Natural killer cell (primary cell): Measurements from ENCODE around the gene LAG3. TPM values are rescaled to one million over a fixed set of nuclear protein-coding genes. Genes with fewer than 3 reads are reported as not detected.

Experiments
- ATAC-seq, 3 donors: fragments of 150-1000 bp in 2 of 3; fragments of 200-7000 bp in 1 of 3; cut with Tn5 transposase; 1 replicate in 1 of 3; 2 replicates in 2 of 3; pipeline ENCODE4 v1.10.0; 2021; ENCODE audit warnings: mild to moderate bottlenecking in 2 of 3, moderate library complexity in 2 of 3
- DNase-seq, 2 donors: peaks; one replicate each; pipeline versions ENCODE4 v3.0.0 to v3.0.0-alpha.2; 2013 to 2021; ENCODE audit warnings: mixed read lengths in 1 of 2
- H3K27ac ChIP-seq: one replicate; pipeline ENCODE4 v1.5.1; 2013; ENCODE audit warnings: mild to moderate bottlenecking, low read length
- H3K27me3 ChIP-seq: one replicate; pipeline ENCODE4 v1.6.1; 2013; ENCODE audit warnings: low read length; ENCODE audit not compliant: control insufficient read depth, insufficient read depth
- H3K36me3 ChIP-seq: one replicate; pipeline ENCODE4 v1.6.1; 2013; ENCODE audit warnings: low read length; ENCODE audit not compliant: control insufficient read depth, insufficient read depth
- H3K4me1 ChIP-seq: one replicate; pipeline ENCODE4 v1.6.1; 2013; ENCODE audit warnings: low read length; ENCODE audit not compliant: control insufficient read depth, insufficient read depth
- H3K4me3 ChIP-seq: one replicate; pipeline ENCODE4 v1.5.1; 2013; ENCODE audit warnings: low read length
- H3K9me3 ChIP-seq: one replicate; pipeline ENCODE4 v1.6.1; 2013; ENCODE audit warnings: low read length; ENCODE audit not compliant: control insufficient read depth, insufficient read depth
- H3K27ac Mint-ChIP-seq, 2 donors: one replicate each; pipeline ENCODE4 v1.8.0; 2022; ENCODE audit warnings: mild to moderate bottlenecking in 2 of 2, mixed read lengths in 2 of 2, moderate library complexity in 1 of 2
- H3K27me3 Mint-ChIP-seq, 2 donors: one replicate each; pipeline ENCODE4 v1.8.0; 2022; ENCODE audit warnings: low read depth in 2 of 2, mixed read lengths in 2 of 2
- H3K36me3 Mint-ChIP-seq: one replicate; pipeline ENCODE4 v1.8.0; 2022; ENCODE audit warnings: mixed read lengths
- H3K4me1 Mint-ChIP-seq, 2 donors: one replicate each; pipeline ENCODE4 v1.8.0; 2022; ENCODE audit warnings: mixed read lengths in 2 of 2
- H3K4me3 Mint-ChIP-seq: one replicate; pipeline ENCODE4 v1.8.0; 2022; ENCODE audit warnings: mild to moderate bottlenecking, moderate library complexity, mixed read lengths
- H3K9me3 Mint-ChIP-seq, 2 donors: one replicate each; pipeline ENCODE4 v1.8.0; 2022; ENCODE audit warnings: mixed read lengths in 2 of 2
- CTCF ChIP-seq: fragments of 200-600 bp; IDR thresholded peaks from one replicate; pipeline ENCODE4 v1.8.0; 2022; ENCODE audit warnings: antibody characterized with exemption
- WGBS: methylation state at CpG from one replicate; pipeline ENCODE4 v1.1.7; 2013; ENCODE audit warnings: missing lambda C conversion rate; ENCODE audit not compliant: insufficient coverage; 5-methylcytosine and 5-hydroxymethylcytosine counted together
- intact Hi-C: fragments of 100-400 bp; cut with micrococcal nuclease; formaldehyde crosslinking; loops from one replicate; pipeline ENCODE4 v1.14.2; 2022
- total RNA-seq, 4 donors: library from RNA; stranded (reverse); fragments of 120-200 nt in 1 of 4; gene quantifications; one replicate each; pipeline versions ENCODE4 v1.2.3 to v1.2.4, GENCODE V29; 2013 to 2022

LAG3 gene
- total RNA-seq, 3 donors from 2014 or later (not counting 1 experiment from before 2014, with no cell fraction given), result 0.36 to 7.6 (median 0.78) TPM

- H3K27ac Mint-ChIP-seq, result peak overlapping the region; percentile 95 to 97
- no peaks in the 10 kb centered on the region for H3K9me3 Mint-ChIP-seq
- no peak for TF ChIP-seq CTCF
- peak overlapping the region; percentile 95 for H3K4me3 Mint-ChIP-seq
- intact Hi-C loops, result loop anchor here (2.0 to 5.0 kb wide), 3 partner anchors 75 to 145 kb away; partner anchors contain the start of genes CHD4, P3H3 and SPSB2
- H3K4me3 ChIP-seq, result peak overlapping the region; percentile 78
- H3K27me3 Mint-ChIP-seq, result peaks cover 0 to 10% of the 10 kb centered on the region in 2 donors
- H3K36me3 ChIP-seq, result peaks cover 44% of the 10 kb centered on the region
- H3K4me1 Mint-ChIP-seq, result peaks cover 5 to 38% of the 10 kb centered on the region in 2 donors
- H3K27ac ChIP-seq, result peak overlapping the region; percentile 93
- no peaks in the 10 kb centered on the region for H3K9me3 ChIP-seq
- ATAC-seq (peak in 2 of 3 donors; percentile 0 to 3), DNase-seq (no peak)
- WGBS, result 9% methylated on average over 24 of the region's 24 CpGs
- H3K27me3 ChIP-seq, result no peaks in the 10 kb centered on the region
- peaks cover 12% of the 10 kb centered on the region for H3K36me3 Mint-ChIP-seq
- peaks cover 16% of the 10 kb centered on the region for H3K4me1 ChIP-seq
Observed at GRCh38 chr12:6752167-6752920, 20.0 kb upstream of the LAG3 start.

GRCh38 chr12:6752921-6753771 lies 19.2 kb upstream of the LAG3 start, which contains the start of gene MLF2:
MLF2 (minus strand) TSS chr12:6753141; CDS start chr12:6752334, 807 bp downstream.
- Mint-ChIP-seq H3K4me1 (peaks cover 5 to 34% of the 10 kb centered on the region in 2 donors), H3K36me3 (peaks cover 4% of the 10 kb centered on the region), H3K27me3 (peaks cover 0 to 13% of the 10 kb centered on the region in 2 donors), H3K27ac (peak within 1 kb of the TSS; percentile 95 to 97), H3K9me3 (no peaks in the 10 kb centered on the region), H3K4me3 (peak within 1 kb of the TSS; percentile 95)
- DNase-seq (peak; percentile 97 to 98), ATAC-seq (peak; percentile 87 to 94 (median 88))
- intact Hi-C loops, result loop anchor here (1.0 to 5.0 kb wide), 7 partner anchors 11 to 146 kb away; partner anchors contain the start of genes CHD4, ING4, P3H3 and SPSB2
- no peaks in the 10 kb centered on the region for H3K27me3 ChIP-seq
- WGBS, result under 1% methylated on average over 62 of the region's 62 CpGs
- peak within 1 kb of the TSS; percentile 93 for H3K27ac ChIP-seq
- no peak for TF ChIP-seq CTCF
- H3K9me3 ChIP-seq, result no peaks in the 10 kb centered on the region
- H3K36me3 ChIP-seq, result peaks cover 36% of the 10 kb centered on the region
- H3K4me1 ChIP-seq, result peaks cover 16% of the 10 kb centered on the region
- H3K4me3 ChIP-seq, result peak within 1 kb of the TSS; percentile 78

GRCh38 chr12:6753772-6754356 lies 18.5 kb upstream of the LAG3 start:
- Histone ChIP-seq H3K36me3 (peaks cover 29% of the 10 kb centered on the region), H3K4me1 (peaks cover 16% of the 10 kb centered on the region), H3K27me3 (no peaks in the 10 kb centered on the region), H3K27ac (peak overlapping the region; percentile 93), H3K4me3 (peak overlapping the region; percentile 78), H3K9me3 (no peaks in the 10 kb centered on the region)
- Mint-ChIP-seq H3K4me1 (peaks cover 5 to 34% of the 10 kb centered on the region in 2 donors), H3K36me3 (no peaks in the 10 kb centered on the region), H3K27ac (peak overlapping the region; percentile 95 to 97), H3K9me3 (no peaks in the 10 kb centered on the region), H3K4me3 (peak overlapping the region; percentile 95), H3K27me3 (peaks cover 0 to 18% of the 10 kb centered on the region in 2 donors)
- no peak for ATAC-seq
- intact Hi-C loops, result loop anchor here (1.0 to 5.0 kb wide), 7 partner anchors 10 to 147 kb away; partner anchors contain the start of genes CHD4, ING4, P3H3 and SPSB2
- TF ChIP-seq CTCF, result peak; percentile 94
- DNase-seq, result no peak
- 2% methylated on average over 7 of the region's 7 CpGs for WGBS
